HFFc6 (cell line): ENCODE measurements around the gene ADK. TPM values are rescaled to one million over a fixed set of nuclear protein-coding genes. Genes with fewer than 3 reads are reported as not detected.

Experiments
- DNase-seq: peaks from one replicate; pipeline ENCODE4 v3.0.0-alpha.2; 2018
- H3K27ac Mint-ChIP-seq: 2 replicates; pipeline ENCODE4 v1.8.0; 2020; ENCODE audit warnings: mild to moderate bottlenecking, mixed read lengths
- H3K27me3 Mint-ChIP-seq: 2 replicates; pipeline ENCODE4 v1.8.0; 2021; ENCODE audit warnings: mild to moderate bottlenecking, moderate library complexity, mixed read lengths; ENCODE audit not compliant: insufficient read depth
- H3K36me3 Mint-ChIP-seq: 2 replicates; pipeline ENCODE4 v1.8.0; 2021; ENCODE audit warnings: low read depth, mixed read lengths
- H3K4me1 Mint-ChIP-seq: 2 replicates; pipeline ENCODE4 v1.8.0; 2020; ENCODE audit warnings: low read depth, mixed read lengths
- H3K4me3 Mint-ChIP-seq: 2 replicates; pipeline ENCODE4 v1.8.0; 2020; ENCODE audit warnings: mild to moderate bottlenecking, moderate library complexity, mixed read lengths
- H3K9me3 Mint-ChIP-seq: 2 replicates; pipeline ENCODE4 v1.8.0; 2020; ENCODE audit warnings: mild to moderate bottlenecking, mixed read lengths
- CTCF ChIP-seq: fragments of 200-600 bp; sonication (generic); IDR thresholded peaks from 2 replicates; pipeline ENCODE4 v1.5.0; 2021; ENCODE audit warnings: antibody characterized with exemption, mild to moderate bottlenecking
- total RNA-seq, 6 experiments: library from RNA; stranded (reverse); fragmentation: NEBNext Ultra II Directional; extraction: Animal tissue kit (Norgen Biotek cat#: 25700); gene quantifications; 2 replicates in 1 of 6; 3 replicates in 5 of 6; pipeline ENCODE4 v1.2.3, GENCODE V29; 2021

The ADK gene
- total RNA-seq, 6 experiments from 2014 or later = 74.1 to 97.6 (median 86.0) TPM

GRCh38 chr10:74373059-74373458 lies 222.0 kb downstream of the ADK start:
- Mint-ChIP-seq H3K9me3 (no peaks in the 10 kb centered on the region), H3K27ac (peak overlapping the region; percentile 19), H3K4me3 (no peak overlapping the region), H3K27me3 (peaks cover 3% of the 10 kb centered on the region; the same call in 1 of the 2 replicates), H3K36me3 (peaks cover 30% of the 10 kb centered on the region), H3K4me1 (peaks cover 53% of the 10 kb centered on the region)
- TF ChIP-seq CTCF = no peak
- DNase-seq = no peak

GRCh38 chr10:74377476-74377875 lies 226.5 kb downstream of the ADK start:
- H3K36me3 Mint-ChIP-seq = peaks cover 4% of the 10 kb centered on the region; the same call in 1 of the 2 replicates
- H3K27ac Mint-ChIP-seq = no peak overlapping the region
- no peaks in the 10 kb centered on the region; the same call in 1 of the 2 replicates for H3K27me3 Mint-ChIP-seq
- no peak for TF ChIP-seq CTCF
- no peak for DNase-seq
- no peaks in the 10 kb centered on the region for H3K9me3 Mint-ChIP-seq
- H3K4me3 Mint-ChIP-seq = no peak overlapping the region
- peaks cover 35% of the 10 kb centered on the region for H3K4me1 Mint-ChIP-seq

DNA sequence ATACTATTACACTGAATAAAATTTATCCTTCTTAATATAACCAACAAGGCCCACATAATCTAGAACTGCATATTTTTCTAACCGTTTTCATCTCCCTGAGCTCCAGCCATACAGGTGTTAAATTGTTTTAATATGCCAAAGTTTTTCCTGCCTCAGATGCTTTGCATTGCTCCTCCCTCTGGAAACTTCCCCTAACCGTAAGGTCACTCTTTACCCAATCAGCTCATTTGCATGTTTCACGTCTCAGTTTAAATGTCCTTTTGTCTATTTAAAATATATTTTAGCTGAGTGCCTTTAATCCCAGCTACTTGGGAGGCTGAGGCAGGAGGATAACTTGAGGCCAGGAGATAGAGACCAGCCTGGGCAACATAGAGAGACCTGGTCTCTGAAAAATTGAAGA lies 228.5 kb downstream of the ADK start:
- Mint-ChIP-seq H3K4me1 (peaks cover 20% of the 10 kb centered on the region), H3K36me3 (peaks cover 4% of the 10 kb centered on the region; the same call in 1 of the 2 replicates), H3K4me3 (no peak overlapping the region), H3K27me3 (no peaks in the 10 kb centered on the region; the same call in 1 of the 2 replicates), H3K27ac (no peak overlapping the region; the same call in 1 of the 2 replicates), H3K9me3 (no peaks in the 10 kb centered on the region)
- no peak for DNase-seq
- no peak for TF ChIP-seq CTCF

DNA sequence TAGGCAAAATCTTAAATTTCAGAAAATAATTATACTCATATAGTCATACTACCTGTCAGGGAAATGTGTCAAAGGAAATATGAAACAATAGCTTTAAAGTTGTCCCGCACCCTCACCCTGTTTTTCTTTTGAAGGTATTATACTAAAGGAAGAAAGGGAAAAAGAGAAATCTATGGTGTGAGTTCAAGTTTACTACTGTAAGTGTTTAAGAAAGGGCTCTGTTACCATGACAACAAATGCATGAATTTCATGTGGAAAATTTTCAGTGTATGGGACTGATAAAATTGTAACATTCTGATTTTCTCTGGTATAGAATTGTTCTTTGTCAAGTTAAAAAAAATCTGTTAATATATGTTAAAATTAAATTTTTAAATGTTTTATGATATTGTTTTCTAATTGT lies 229.8 kb downstream of the ADK start:
- Mint-ChIP-seq H3K4me3 (no peak overlapping the region), H3K27me3 (no peaks in the 10 kb centered on the region; the same call in 1 of the 2 replicates), H3K36me3 (0 out of 2 replicates have a peak, but pooled peaks cover 4% of the 10 kb centered on the region), H3K9me3 (no peaks in the 10 kb centered on the region), H3K27ac (no peak overlapping the region), H3K4me1 (peaks cover 14% of the 10 kb centered on the region)
- TF ChIP-seq CTCF = no peak
- no peak for DNase-seq

GRCh38 chr10:74381291-74381853 lies 230.4 kb downstream of the ADK start:
- no peak for TF ChIP-seq CTCF
- Mint-ChIP-seq H3K27ac (no peak overlapping the region), H3K4me3 (no peak overlapping the region), H3K4me1 (peaks cover 14% of the 10 kb centered on the region), H3K9me3 (no peaks in the 10 kb centered on the region), H3K36me3 (0 out of 2 replicates have a peak, but pooled peaks cover 4% of the 10 kb centered on the region), H3K27me3 (no peaks in the 10 kb centered on the region; the same call in 1 of the 2 replicates)
- DNase-seq = no peak
